ENCODE data around the gene PLAGL2. TPM values are rescaled to one million over a fixed set of nuclear protein-coding genes. Genes with fewer than 3 reads are reported as not detected.
"Not testable (repeated sequence)": the region's sequence is repeated elsewhere in the genome, so short reads cannot be mapped to it uniquely, and the experiment has no call there.

Gene PLAGL2
- total RNA-seq, 1 experiment from 2014 or later: 6.0 TPM

DNA sequence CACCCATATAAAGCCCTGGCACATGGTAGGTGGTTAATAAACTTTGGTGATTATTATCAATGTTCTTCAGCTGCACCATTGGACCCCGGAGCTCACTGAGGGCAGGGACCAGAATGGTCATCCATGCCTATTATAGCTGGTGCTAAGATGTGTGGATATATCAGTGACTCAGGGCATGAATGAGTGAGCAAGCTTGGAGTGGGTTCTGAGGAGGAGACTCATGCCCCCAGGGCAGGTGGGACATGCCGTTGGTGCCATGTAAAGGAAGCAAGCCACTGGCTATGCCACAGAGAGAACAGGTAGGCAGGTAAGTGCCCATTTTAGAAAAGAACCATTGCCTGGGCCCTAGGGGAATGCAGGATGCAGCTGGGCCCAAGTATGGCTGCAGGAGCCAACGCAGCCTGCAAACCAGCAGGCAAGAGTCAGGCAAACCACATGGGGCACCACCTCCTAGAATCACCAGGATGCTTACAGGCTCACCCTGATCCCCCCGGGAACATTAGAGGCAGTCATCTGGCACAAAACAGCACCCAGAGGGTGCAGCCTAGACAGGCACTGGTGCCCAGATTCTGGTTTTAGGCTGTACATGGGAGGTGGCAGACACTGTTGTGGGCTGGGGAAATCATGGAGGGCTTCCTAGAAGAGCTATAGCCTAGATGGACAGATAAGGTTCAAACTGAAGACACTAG, 23.5 kb downstream of the PLAGL2 start:
- no peak for DNase-seq (ENCODE audit: low read depth)

- no peak for DNase-seq (ENCODE audit: low read depth)
Observed at GRCh38 chr20:32181606-32182005, 25.9 kb downstream of the PLAGL2 start.

DNA sequence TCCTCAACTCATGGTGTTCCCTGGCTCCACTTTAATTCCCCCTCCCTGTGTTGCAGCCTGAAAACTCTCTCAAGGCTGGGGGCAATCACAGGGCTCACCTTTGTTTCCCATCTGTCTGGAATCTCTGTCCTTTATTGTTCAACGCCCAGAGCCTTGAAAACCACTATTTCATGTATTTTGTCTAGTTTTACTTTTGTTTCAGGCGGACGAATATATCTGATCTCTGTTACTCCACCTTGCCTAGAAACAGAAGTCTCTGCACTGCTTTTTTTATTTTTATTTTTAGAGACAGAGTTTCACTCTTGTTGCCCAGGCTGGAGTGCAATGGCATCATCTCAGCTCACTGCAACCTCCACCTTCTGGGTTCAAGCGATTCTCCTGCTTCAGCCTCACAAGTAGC, 27.6 kb downstream of the PLAGL2 start:
- no peak for DNase-seq (ENCODE audit: low read depth)

- DNase-seq (ENCODE audit: low read depth): no peak
Observed at GRCh38 chr20:32179515-32179914, 28.0 kb downstream of the PLAGL2 start.

GRCh38 chr20:32177696-32178095, 29.8 kb downstream of the PLAGL2 start:
- not testable (repeated sequence) for DNase-seq (ENCODE audit: low read depth)

GRCh38 chr20:32168184-32168910, 39.2 kb downstream of the PLAGL2 start:
- peak; percentile 40 for DNase-seq (ENCODE audit: low read depth)

DNA sequence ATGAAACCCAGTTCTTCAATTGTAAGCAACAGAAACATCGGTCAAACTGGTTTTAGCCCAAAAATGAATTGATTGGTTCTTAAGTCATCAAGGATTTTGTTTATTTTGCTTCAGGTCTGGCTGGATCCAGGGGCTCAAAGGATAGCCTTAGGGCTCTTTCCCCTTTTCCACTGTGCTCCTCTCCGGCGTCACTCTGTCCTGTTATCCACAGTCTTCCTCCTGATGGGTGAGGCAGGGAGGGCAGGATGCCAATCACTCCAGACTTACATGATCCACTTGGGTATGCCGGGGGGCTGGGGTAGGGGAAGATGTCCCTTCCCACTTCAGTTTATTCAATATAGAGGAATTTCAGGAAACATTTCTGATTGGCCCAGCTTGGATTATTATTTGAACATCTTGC, 40.0 kb downstream of the PLAGL2 start:
- no peak for DNase-seq (ENCODE audit: low read depth)

- no peak for DNase-seq (ENCODE audit: low read depth)
Observed at GRCh38 chr20:32165836-32166545, 41.6 kb downstream of the PLAGL2 start.

- no peak for DNase-seq (ENCODE audit: low read depth)
Observed at GRCh38 chr20:32164984-32165735, 42.4 kb downstream of the PLAGL2 start.

DNA sequence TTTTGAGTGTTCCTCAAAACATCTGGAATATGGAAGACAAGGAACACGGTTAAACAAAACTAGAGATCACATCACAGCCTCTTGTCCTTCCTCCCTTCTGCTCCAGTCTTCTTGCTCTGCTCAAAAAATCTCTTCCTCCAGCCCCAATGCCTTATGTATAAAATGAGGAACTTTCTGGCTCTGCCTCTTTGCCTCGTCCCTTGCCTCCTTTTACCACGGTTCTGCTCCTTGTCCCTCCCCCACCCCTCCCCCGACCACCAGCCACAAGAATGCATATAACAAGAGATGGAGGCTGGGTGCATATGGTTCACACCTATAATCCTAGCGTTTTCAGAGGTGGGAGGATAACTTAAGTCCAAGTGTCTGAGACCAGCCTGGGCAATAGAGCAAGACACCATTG, 43.6 kb downstream of the PLAGL2 start:
- no peak for DNase-seq (ENCODE audit: low read depth)

- DNase-seq (ENCODE audit: low read depth): no peak
Observed at GRCh38 chr20:32162351-32162750, 45.2 kb downstream of the PLAGL2 start.

- DNase-seq (ENCODE audit: low read depth): no peak
Observed at GRCh38 chr20:32160341-32160740, 47.2 kb downstream of the PLAGL2 start.

GRCh38 chr20:32159766-32160221, 47.7 kb downstream of the PLAGL2 start:
- DNase-seq (ENCODE audit: low read depth): no peak

DNA sequence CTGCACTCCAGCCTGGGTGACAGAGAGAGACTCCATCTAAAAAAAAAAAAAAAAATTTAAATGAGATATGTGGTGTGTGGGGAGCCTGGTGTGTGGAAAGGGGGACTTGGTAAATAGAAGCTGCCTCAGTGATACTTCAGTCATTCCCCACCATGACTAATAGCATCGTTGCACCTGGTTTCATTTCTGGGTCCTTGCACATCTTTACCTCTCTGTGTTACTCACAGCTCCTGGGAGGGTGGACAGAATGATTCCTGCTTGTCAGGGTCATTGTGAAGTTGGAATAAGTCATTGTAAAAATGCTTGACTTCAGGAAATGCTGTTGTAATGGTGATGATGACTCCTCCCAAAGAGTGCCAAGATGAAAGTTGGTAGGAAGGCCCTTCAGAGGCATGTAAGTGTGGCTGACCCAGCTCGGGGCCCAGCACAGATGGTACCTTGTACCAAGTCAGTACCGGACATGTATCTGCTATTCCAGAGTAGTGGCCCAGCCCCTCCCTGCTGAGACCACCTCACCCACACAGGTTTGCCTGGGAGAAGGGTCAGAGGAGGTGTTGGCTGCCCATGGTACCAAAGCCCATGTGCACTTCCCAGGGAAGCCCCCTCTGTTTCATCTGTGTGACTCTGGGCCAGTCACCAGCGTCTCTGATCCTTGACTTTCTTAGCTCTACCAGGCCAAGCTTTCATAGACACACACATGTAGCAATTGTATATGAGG, 48.4 kb downstream of the PLAGL2 start:
- no peak for DNase-seq (ENCODE audit: low read depth)

- no peak for DNase-seq (ENCODE audit: low read depth)
Observed at GRCh38 chr20:32158351-32158750, 49.2 kb downstream of the PLAGL2 start.

DNA sequence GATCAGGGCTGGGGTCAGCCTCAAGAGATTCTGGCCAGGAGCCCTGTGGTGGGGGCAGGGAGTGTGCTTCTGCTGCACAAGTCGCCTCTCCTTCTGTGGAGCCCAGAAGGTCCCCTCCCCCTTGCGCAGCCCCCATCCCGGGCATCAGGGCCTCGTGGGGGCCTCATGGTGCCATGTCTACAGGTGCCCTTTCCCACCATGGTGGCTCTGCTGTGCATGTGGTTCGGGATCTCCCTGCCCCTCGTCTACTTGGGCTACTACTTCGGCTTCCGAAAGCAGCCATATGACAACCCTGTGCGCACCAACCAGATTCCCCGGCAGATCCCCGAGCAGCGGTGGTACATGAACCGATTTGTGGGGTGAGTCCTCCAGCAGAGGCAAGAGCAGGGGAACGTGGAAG, 49.9 kb downstream of the PLAGL2 start:
- no peak for DNase-seq (ENCODE audit: low read depth)

- DNase-seq (ENCODE audit: low read depth): peak; percentile 96
Observed at GRCh38 chr20:32155017-32155981, 52.2 kb downstream of the PLAGL2 start.

DNA sequence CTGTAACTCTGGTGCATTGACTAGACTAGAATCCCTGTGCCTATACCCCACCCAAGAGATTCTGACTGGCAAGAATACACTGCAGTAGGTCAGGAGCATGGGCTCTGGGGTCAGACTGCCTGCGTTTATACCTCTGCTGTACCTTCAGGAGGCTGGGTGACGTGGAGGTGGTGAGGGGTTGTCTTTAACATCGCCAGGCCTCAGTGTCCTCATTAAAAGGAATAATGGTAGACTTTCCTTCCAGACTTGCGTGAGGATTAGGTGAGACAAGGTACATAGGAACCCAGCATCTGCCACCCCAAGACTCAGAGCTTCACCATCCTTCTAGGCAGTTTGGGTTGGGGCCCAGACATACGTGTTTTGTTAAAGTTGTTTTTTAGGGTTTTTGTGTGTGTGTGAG, 53.8 kb downstream of the PLAGL2 start:
- DNase-seq (ENCODE audit: low read depth): no peak

GRCh38 chr20:32153156-32153665, 54.3 kb downstream of the PLAGL2 start:
- no peak for DNase-seq (ENCODE audit: low read depth)

Measured in RPMI7951 (cell line).